KMS-11 (cell line): ENCODE data around the gene PTGR3.

Experiments
- H2AFZ ChIP-seq: fragments of 200-600 bp; sonication (generic); 2 replicates; pipeline ENCODE4 v1.6.1; 2016; ENCODE audit warnings: antibody characterized with exemption, mixed run types, low read depth
- H3K27ac ChIP-seq: fragments of 200-600 bp; sonication (generic); 2 replicates; pipeline ENCODE4 v1.6.1; 2016; ENCODE audit warnings: mild to moderate bottlenecking, mixed run types
- H3K27me3 ChIP-seq: fragments of 200-600 bp; sonication (generic); 2 replicates; pipeline ENCODE4 v1.6.1; 2017; ENCODE audit warnings: mild to moderate bottlenecking, low read depth, mixed run types, moderate library complexity; ENCODE audit not compliant: insufficient read depth
- H3K36me3 ChIP-seq: fragments of 200-600 bp; sonication (generic); 2 replicates; pipeline ENCODE4 v1.6.1; 2017; ENCODE audit warnings: mild to moderate bottlenecking, mixed run types; ENCODE audit not compliant: insufficient read depth
- H3K4me1 ChIP-seq: fragments of 200-600 bp; sonication (generic); 2 replicates; pipeline ENCODE4 v1.6.1; 2016; ENCODE audit warnings: mild to moderate bottlenecking, low read depth, mixed run types; ENCODE audit not compliant: poor library complexity, severe bottlenecking
- H3K4me2 ChIP-seq: fragments of 200-600 bp; sonication (generic); 2 replicates; pipeline ENCODE4 v1.7.0; 2016; ENCODE audit warnings: mild to moderate bottlenecking, mixed run types
- H3K4me3 ChIP-seq: fragments of 200-600 bp; sonication (generic); IDR thresholded peaks from 2 replicates; pipeline ENCODE4 v1.6.1; 2017; ENCODE audit warnings: low read depth, low read length, mixed read lengths; ENCODE audit not compliant: insufficient read depth
- H3K79me2 ChIP-seq: fragments of 200-600 bp; sonication (generic); 2 replicates; pipeline ENCODE4 v1.6.1; 2016; ENCODE audit warnings: low read depth, mixed run types; ENCODE audit not compliant: insufficient read depth
- H3K9ac ChIP-seq: fragments of 200-600 bp; sonication (generic); 2 replicates; pipeline ENCODE4 v1.6.1; 2016; ENCODE audit warnings: mild to moderate bottlenecking, mixed run types
- H4K20me1 ChIP-seq: fragments of 200-600 bp; sonication (generic); 2 replicates; pipeline ENCODE4 v1.6.1; 2016; ENCODE audit warnings: mild to moderate bottlenecking, mixed run types; ENCODE audit not compliant: insufficient read depth
- CTCF ChIP-seq: fragments of 200-600 bp; sonication (generic); conservative IDR thresholded peaks from 2 replicates; pipeline ENCODE4 v1.6.1; 2017; ENCODE audit warnings: low read depth, mild to moderate bottlenecking, antibody characterized with exemption, low read length, moderate library complexity, mixed read lengths

PTGR3 gene

GRCh38 chr18:75176849-75177248 lies 32.1 kb downstream of the PTGR3 start:
- Histone ChIP-seq H3K4me3 (no peak overlapping the region), H3K27me3 (no peaks in the 10 kb centered on the region), H3K79me2 (no peaks in the 10 kb centered on the region), H2AFZ (no peak overlapping the region), H3K9ac (no peak overlapping the region), H4K20me1 (no peaks in the 10 kb centered on the region), H3K27ac (no peak overlapping the region), H3K36me3 (no peaks in the 10 kb centered on the region), H3K4me1 (no peaks in the 10 kb centered on the region), H3K4me2 (no peak overlapping the region)
- no peak for TF ChIP-seq CTCF

GRCh38 chr18:75173738-75174137 lies 35.2 kb downstream of the PTGR3 start:
- no peak for TF ChIP-seq CTCF
- no peaks in the 10 kb centered on the region for H3K4me1 ChIP-seq
- no peaks in the 10 kb centered on the region for H3K79me2 ChIP-seq
- H3K27me3 ChIP-seq: no peaks in the 10 kb centered on the region
- no peak overlapping the region for H2AFZ ChIP-seq
- no peak overlapping the region for H3K4me2 ChIP-seq
- no peaks in the 10 kb centered on the region for H3K36me3 ChIP-seq
- no peak overlapping the region for H3K4me3 ChIP-seq
- H3K27ac ChIP-seq: no peak overlapping the region
- no peaks in the 10 kb centered on the region for H4K20me1 ChIP-seq
- no peak overlapping the region for H3K9ac ChIP-seq

- H3K4me1 ChIP-seq: no peaks in the 10 kb centered on the region
- H3K27ac ChIP-seq: no peak overlapping the region
- no peak for TF ChIP-seq CTCF
- H3K36me3 ChIP-seq: no peaks in the 10 kb centered on the region
- H3K9ac ChIP-seq: no peak overlapping the region
- H2AFZ ChIP-seq: no peak overlapping the region
- no peak overlapping the region for H3K4me2 ChIP-seq
- H4K20me1 ChIP-seq: no peaks in the 10 kb centered on the region
- H3K79me2 ChIP-seq: no peaks in the 10 kb centered on the region
- no peak overlapping the region for H3K4me3 ChIP-seq
- no peaks in the 10 kb centered on the region for H3K27me3 ChIP-seq
These were observed 35.9 kb downstream of the PTGR3 start for GRCh38 chr18:75173125-75173432.

- no peaks in the 10 kb centered on the region for H3K4me1 ChIP-seq
- no peak overlapping the region for H3K9ac ChIP-seq
- H3K27me3 ChIP-seq: no peaks in the 10 kb centered on the region
- no peak for TF ChIP-seq CTCF
- no peak overlapping the region for H3K27ac ChIP-seq
- no peaks in the 10 kb centered on the region for H4K20me1 ChIP-seq
- no peak overlapping the region for H2AFZ ChIP-seq
- H3K79me2 ChIP-seq: no peaks in the 10 kb centered on the region
- no peak overlapping the region for H3K4me3 ChIP-seq
- no peaks in the 10 kb centered on the region for H3K36me3 ChIP-seq
- no peak overlapping the region for H3K4me2 ChIP-seq
These were observed 36.4 kb downstream of the PTGR3 start for GRCh38 chr18:75172299-75173124.
